H54 (cell line): ENCODE data around the gene MEGF9.

ENCODE experiments used
- DNase-seq: peaks from one replicate; pipeline ENCODE4 v3.0.0; 2011; ENCODE audit warnings: low spot score, mixed read lengths; ENCODE audit not compliant: insufficient read length
- FAIRE-seq: peaks from 3 replicates; lab custom pipeline; 2011; peaks lifted over from hg19 to GRCh38; lab: Jason Lieb, UNC
- POLR2A ChIP-seq: IDR thresholded peaks from 2 replicates; pipeline ENCODE4 v1.6.1; 2011; ENCODE audit warnings: low read depth, mild to moderate bottlenecking, low read length

MEGF9 gene

GRCh38 chr9:120740132-120740531 is 25.9 kb upstream of the MEGF9 start:
- DNase-seq (no peak), FAIRE-seq (peak; percentile 53)
- no peak for TF ChIP-seq POLR2A

- FAIRE-seq, result no peak
- DNase-seq, result no peak
- no peak for TF ChIP-seq POLR2A
Measured at GRCh38 chr9:120737416-120738165, 23.3 kb upstream of the MEGF9 start.

DNA sequence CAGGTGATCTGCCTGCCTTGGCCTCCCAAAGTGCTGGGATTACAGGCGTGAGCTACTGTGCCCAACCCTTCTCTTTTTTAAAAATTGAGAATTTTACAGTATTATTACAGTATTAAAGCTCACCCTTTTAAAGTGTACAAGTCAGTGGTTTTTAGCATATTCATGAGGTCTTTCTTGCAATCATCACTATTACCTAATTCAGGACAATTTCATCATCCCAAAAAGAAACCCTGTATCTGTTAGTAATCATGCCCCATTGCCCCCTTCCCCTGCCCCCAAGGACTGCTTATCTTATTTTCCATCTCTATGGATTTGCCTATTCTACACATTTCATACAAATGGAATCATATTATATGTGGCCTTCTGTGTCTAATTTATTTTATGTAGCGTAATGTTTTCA is 22.6 kb upstream of the MEGF9 start:
- no peak for FAIRE-seq
- TF ChIP-seq POLR2A, result no peak

DNA sequence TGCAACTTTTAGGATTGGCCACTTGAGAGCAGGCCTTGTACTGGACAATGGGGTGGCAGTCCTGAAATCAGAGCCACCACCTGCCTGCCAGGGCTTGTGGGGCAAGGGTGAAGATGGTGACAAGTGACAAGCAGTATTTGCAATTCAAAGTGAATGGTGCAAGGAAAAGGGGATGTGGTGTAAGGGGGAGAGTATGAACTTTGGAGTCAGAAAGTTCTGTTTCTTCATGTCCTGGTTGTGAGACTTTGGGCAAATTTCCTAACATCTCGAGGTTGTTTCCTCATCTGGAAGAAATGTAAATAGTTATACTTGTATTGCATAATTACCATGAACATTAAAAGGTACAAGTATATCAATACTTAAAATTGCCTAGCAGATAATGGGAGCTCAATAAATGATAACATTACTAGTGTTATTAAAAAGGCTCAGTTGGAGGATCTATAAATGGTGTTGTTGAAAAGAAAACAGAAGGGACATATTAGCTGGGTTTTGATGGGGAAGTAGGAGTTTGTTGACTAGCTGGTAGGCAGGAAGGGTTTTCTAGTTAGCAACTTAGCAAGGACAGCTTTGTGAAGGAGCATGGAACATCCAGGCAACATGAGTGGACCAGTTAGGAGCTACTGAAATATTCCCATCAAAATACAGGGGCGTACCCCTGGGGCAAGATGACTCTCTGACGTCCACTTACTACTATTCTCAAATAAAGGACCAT is 21.3 kb upstream of the MEGF9 start:
- DNase-seq (no peak), FAIRE-seq (no peak)
- TF ChIP-seq POLR2A, result no peak

More for the DNA sequence above, 22.6 kb upstream of the MEGF9 start:
- DNase-seq, result no peak

DNA sequence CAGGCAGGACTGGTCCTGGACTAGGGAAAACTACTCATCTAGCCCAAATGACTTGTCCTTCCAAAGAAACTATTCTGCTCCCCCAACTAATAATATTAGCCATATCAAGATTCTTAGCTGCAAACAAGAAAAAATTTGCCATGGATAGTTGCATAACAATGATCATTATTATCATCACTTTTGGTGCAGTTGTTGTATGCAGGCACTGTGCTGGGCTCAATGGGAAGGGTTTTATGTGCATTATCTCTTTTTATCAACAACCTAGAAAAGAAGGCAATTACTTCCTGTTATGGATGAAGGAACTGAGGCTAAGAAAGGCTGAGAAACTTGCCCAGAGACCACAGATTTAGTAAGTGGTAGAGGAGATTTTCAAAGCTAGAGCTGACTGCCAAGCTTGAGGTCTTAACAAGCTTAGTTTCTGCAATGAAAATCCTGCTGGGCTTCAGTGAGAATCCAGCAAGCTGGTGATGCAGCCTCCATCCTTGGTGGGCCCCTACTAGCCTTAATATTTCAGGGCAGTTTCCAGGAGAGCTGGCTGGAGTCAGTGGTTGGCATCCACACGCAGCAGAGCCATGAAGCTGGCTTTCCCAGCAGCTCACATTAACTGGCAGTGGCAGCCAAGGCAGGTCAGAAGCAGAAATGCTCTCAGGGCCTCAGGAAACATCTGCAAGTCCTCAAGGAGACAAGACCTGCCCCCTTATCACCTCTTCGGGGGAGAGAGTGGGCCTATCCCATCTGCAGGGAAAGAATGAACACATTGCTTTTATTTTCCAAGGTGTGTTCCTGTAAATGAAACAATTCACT is 20.5 kb upstream of the MEGF9 start:
- FAIRE-seq, result no peak

GRCh38 chr9:120733190-120733589 is 18.9 kb upstream of the MEGF9 start:
- no peak for FAIRE-seq

More for the DNA sequence above, 20.5 kb upstream of the MEGF9 start:
- TF ChIP-seq POLR2A, result no peak
- DNase-seq, result no peak

DNA sequence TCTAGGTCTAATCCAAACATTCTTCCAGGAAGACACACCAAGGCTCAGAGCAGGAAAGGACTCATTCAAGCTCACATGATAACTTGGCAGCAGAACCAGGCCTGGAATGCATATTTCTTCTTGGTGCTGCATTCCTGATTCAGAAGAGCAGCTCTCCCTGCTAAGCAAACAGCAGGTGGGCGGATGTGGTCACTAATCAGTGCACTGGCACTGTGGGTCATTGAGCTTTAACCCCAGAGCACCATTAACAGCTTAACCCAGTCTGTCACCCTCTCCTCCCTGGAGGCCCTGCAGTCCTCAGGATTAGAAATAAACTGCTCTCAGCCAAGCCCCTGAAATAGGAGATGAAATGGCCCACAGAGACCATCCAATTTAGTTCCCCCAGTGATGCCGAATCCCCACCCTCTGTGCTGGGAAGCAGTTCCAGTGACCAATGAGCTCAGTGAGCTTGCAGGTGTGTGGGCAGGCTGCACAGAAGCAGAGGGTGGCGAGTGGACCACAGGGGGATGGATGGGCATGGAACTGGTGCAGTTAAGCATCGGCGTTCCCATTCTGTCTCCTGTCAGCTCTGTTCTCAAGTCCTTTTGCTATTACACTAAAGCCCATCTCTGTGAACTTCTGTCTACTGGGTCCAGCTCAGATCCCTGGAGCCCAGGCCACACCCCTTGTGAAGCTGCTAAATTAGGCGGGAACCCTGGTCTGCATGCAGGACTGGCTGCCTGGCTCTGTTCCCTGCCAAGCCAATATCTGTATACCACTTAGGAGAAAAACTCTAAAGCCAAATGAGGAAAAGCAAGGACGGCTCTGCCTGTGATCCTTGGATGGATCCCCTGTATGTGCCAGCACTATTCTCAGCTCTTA is 16.6 kb upstream of the MEGF9 start:
- peak; percentile 98 for DNase-seq
- TF ChIP-seq POLR2A, result no peak
- peak; percentile 99 for FAIRE-seq

More at GRCh38 chr9:120733190-120733589, 18.9 kb upstream of the MEGF9 start:
- TF ChIP-seq POLR2A, result no peak
- DNase-seq, result no peak

DNA sequence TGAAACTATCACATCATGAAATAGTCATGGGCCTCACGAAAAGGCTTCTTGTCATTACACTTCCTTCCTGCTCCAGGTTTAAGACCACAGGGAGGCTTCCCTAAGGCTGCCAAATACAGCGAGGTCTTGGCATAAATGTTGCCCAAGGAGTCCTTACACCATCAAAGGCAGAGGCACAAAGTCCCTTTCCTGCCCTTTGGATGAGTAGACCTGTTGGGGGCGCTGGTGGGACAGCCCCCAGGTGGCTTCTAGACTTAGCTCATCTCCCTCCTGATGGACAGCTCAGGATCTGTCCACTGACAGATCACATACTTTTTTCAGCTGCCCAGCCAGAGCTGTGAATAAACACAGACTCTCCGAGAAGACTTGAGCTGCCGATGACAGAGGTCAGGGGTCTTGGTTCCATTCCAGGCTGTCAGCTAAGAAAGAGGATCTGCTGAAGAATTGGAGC is 15.5 kb upstream of the MEGF9 start:
- FAIRE-seq, result no peak
- no peak for DNase-seq
- TF ChIP-seq POLR2A, result no peak

- TF ChIP-seq POLR2A, result no peak
- DNase-seq (no peak), FAIRE-seq (no peak)
Measured at GRCh38 chr9:120726484-120726883, 12.2 kb upstream of the MEGF9 start.

GRCh38 chr9:120725907-120726306 is 11.6 kb upstream of the MEGF9 start:
- no peak for TF ChIP-seq POLR2A
- no peak for FAIRE-seq
- no peak for DNase-seq

DNA sequence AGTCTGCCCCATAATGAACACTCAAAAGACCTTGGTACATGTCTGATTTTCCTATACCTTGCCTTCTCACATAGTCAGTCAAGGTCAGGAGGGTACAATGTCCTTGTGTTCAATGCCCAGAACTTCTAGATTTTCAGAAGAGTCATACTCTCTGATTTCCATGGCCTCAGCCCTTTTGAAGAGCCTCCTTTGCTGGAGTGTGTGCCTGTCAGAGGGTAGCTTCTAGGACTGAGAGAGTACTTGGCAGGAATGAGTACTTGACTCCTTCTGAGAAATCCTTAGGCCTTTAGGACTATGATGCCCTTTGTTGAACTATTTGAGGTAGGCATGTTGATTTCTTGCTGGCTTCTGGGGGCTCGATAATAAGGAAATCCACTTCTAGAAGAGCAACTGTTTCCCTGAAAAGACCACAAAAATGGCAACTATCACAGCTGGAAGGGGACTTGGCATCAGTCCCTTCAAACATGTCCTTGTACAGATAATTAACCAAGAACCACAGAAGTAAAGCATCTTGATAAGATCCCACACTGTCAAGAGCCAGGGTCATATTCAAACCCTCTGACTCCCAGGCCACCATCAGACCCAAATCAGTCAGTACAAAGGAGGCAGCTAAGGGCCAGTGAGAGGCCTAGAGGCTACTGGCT is 10.6 kb upstream of the MEGF9 start:
- FAIRE-seq, result no peak
- no peak for DNase-seq
- no peak for TF ChIP-seq POLR2A

DNA sequence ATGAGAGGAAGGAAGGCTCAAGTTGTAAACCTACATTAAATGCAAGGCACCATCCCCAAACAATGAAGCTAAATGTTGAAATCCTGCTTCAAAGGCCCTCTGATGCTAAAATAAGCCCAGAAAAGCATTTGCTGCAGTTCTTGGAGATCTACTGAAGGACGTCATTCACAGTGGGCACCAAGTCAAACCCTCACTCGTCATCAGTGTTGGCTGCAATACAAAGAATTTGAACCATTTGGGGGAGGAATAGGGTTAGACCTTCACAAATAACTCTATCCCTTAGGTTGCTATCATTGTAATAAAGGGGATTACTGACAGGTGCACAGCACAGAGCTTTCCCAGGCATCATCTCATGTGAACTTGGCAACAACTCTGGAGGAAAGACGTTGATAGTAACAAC is 9.3 kb upstream of the MEGF9 start:
- TF ChIP-seq POLR2A, result no peak
- DNase-seq (no peak), FAIRE-seq (no peak)

DNA sequence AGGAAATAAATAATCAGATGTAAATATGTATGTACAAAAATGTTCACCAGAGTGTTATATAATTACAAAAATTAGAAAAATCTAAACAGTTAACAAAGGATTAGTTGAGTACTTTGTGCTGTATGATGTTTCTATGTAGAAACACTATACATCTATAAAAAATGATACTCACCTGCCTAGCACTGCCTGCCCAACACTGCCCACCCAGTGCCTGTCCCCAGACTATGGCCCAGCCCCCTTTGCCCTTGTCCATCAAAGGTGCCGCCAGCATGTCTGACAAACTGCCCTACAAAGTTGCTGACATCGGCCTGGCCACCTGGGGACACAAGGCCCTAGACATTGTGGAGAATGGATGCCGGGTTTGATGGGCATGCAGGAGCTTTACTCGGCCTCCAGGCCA is 6.1 kb upstream of the MEGF9 start:
- DNase-seq (no peak), FAIRE-seq (no peak)
- TF ChIP-seq POLR2A, result no peak
